Ovary (tissue), 9 donors: ENCODE data around the gene TEX38. TPM values are rescaled to one million over a fixed set of nuclear protein-coding genes. Genes with fewer than 3 reads are reported as not detected.

Experiments used
- DNase-seq, 5 donors: peaks; one replicate each; pipeline ENCODE4 v3.0.0-alpha.2; 2019 to 2020
- H3K27ac ChIP-seq, 2 donors: fragments of 200-600 bp; one replicate each; pipeline versions ENCODE4 v1.5.1 to v1.8.0; 2019 to 2022
- H3K27me3 ChIP-seq: fragments of 200-600 bp; one replicate; pipeline ENCODE4 v1.8.0; 2022
- H3K36me3 ChIP-seq: fragments of 200-600 bp; sonication (generic); one replicate; pipeline ENCODE4 v1.5.1; 2019
- H3K4me1 ChIP-seq: one replicate; pipeline ENCODE4 v1.8.1; 2013; ENCODE audit warnings: mild to moderate bottlenecking, moderate library complexity; ENCODE audit not compliant: insufficient read depth
- H3K4me3 ChIP-seq: fragments of 200-600 bp; sonication (generic); one replicate; pipeline ENCODE4 v1.5.1; 2017
- H3K9me3 ChIP-seq, 2 donors: fragments of 200-600 bp in 1 of 2; sonication (generic) in 1 of 2; one replicate each; pipeline versions ENCODE4 v1.5.1 to v1.8.1; 2013 to 2019; ENCODE audit warnings: mild to moderate bottlenecking in 1 of 2, moderate library complexity in 1 of 2
- CTCF ChIP-seq, 3 donors: fragments of 450-650 bp in 2 of 3; fragments of 200-600 bp in 1 of 3; IDR thresholded peaks; one replicate each; pipeline versions ENCODE4 v1.5.1 to v1.8.0; 2016 to 2022; ENCODE audit warnings: antibody characterized with exemption in 3 of 3, mild to moderate bottlenecking in 1 of 3
- EP300 ChIP-seq: sonication (generic); formaldehyde crosslinking; IDR thresholded peaks from one replicate; pipeline ENCODE4 v1.6.1; 2017; ENCODE audit warnings: antibody characterized with exemption
- POLR2A ChIP-seq: fragments of 450-650 bp; IDR thresholded peaks from one replicate; pipeline ENCODE4 v1.6.1; 2017; ENCODE audit warnings: antibody characterized with exemption, mild to moderate bottlenecking, moderate library complexity
- WGBS, 3 donors: extraction: QIAGEN DNeasy Blood & Tissue Kit in 1 of 3; methylation state at CpG; one replicate each; pipeline versions ENCODE4 v1.1.5 to v1.1.7; 2013 to 2017; 5-methylcytosine and 5-hydroxymethylcytosine counted together
- intact Hi-C, 4 donors: fragments of 100-400 bp; cut with DNase I; formaldehyde crosslinking; loops; one replicate each; pipeline versions ENCODE4 v1.11.0 to v1.15.1; 2022 to 2023
- polyA plus RNA-seq, 2 donors: library from polyadenylated mRNA; stranded (reverse); fragments of 200-250 nt in 1 of 2; fragments of 350-450 nt in 1 of 2; fragmentation: Illumina TruSeq in 1 of 2; extraction: RNeasy Lipid Tissue Mini Kit (QIAGEN cat#74804) in 1 of 2; gene quantifications; one replicate each; pipeline ENCODE4 v1.2.3, GENCODE V29; 2013 to 2014
- total RNA-seq, 7 donors: library from RNA; depleted of rRNA in 2 of 7; stranded (reverse); fragments of >200 nt in 2 of 7; fragmentation: NEBNext Ultra II Directional in 3 of 7; extraction: Animal tissue kit (Norgen Biotek cat#: 25700) in 3 of 7; gene quantifications; one replicate each; pipeline versions ENCODE4 v1.1.0 to v1.2.4, GENCODE V29; 2016 to 2023
- donor health status: DM: no; HTN: no; CAD: no; lungs with moderate emphysema.
- donor health status: DM: no; HTN: no; CAD: no.
- donor health status: Bipolar disorder and iron deficiency.
- donor health status: DM: yes; HTN: yes; CAD: no.
- donor health status: DM: no; HTN: no; CAD: no.
- donor health status: DM: yes; HTN: yes; CAD: no.

Gene TEX38
- total and polyA plus RNA-seq, 9 donors: 0.08 to 0.45 TPM; not detected in 7

- intact Hi-C loops: no loop called here
- Histone ChIP-seq H3K9me3 (no peaks in the 10 kb centered on the region), H3K27ac (no peak overlapping the region), H3K36me3 (no peaks in the 10 kb centered on the region), H3K4me3 (no peak overlapping the region), H3K27me3 (no peaks in the 10 kb centered on the region), H3K4me1 (no peaks in the 10 kb centered on the region)
- WGBS, 3 donors: 56 to 69% (median 60%) methylated on average over 3 of the region's 3 CpGs
- no peak for TF ChIP-seq EP300
- no peak for DNase-seq
Observed at GRCh38 chr1:46699666-46700065, 28.0 kb downstream of the TEX38 start.

GRCh38 chr1:46703927-46704641 lies 32.4 kb downstream of the TEX38 start:
- TF ChIP-seq EP300: no peak
- TF ChIP-seq POLR2A: no peak
- no peak for TF ChIP-seq CTCF (IDR thresholded peaks at IDR 0.05)
- intact Hi-C loops: no loop called here
- WGBS, 3 donors: 84 to 88% (median 88%) methylated on average over 3 of the region's 3 CpGs
- H3K36me3 ChIP-seq: no peaks in the 10 kb centered on the region
- H3K4me1 ChIP-seq: no peaks in the 10 kb centered on the region
- no peak for DNase-seq
- H3K27ac ChIP-seq: no peak overlapping the region
- H3K27me3 ChIP-seq: no peaks in the 10 kb centered on the region
- no peak overlapping the region for H3K4me3 ChIP-seq
- no peaks in the 10 kb centered on the region for H3K9me3 ChIP-seq

GRCh38 chr1:46705408-46705807 lies 33.8 kb downstream of the TEX38 start:
- TF ChIP-seq POLR2A (no peak), CTCF (IDR thresholded peaks at IDR 0.05) (no peak), EP300 (no peak)
- H3K9me3 ChIP-seq: no peaks in the 10 kb centered on the region
- 83 to 85% (median 83%) methylated on average over 9 of the region's 9 CpGs for WGBS, 3 donors
- H3K36me3 ChIP-seq: no peaks in the 10 kb centered on the region
- intact Hi-C loops: no loop called here
- DNase-seq: no peak
- H3K27me3 ChIP-seq: no peaks in the 10 kb centered on the region
- no peak overlapping the region for H3K27ac ChIP-seq
- H3K4me3 ChIP-seq: no peak overlapping the region
- no peaks in the 10 kb centered on the region for H3K4me1 ChIP-seq

- H3K4me1 ChIP-seq: no peaks in the 10 kb centered on the region
- TF ChIP-seq CTCF (IDR thresholded peaks at IDR 0.05): no peak
- no peak for TF ChIP-seq EP300
- no peak for TF ChIP-seq POLR2A
- H3K4me3 ChIP-seq: no peak overlapping the region
- intact Hi-C loops: no loop called here
- no peaks in the 10 kb centered on the region for H3K9me3 ChIP-seq
- no peak for DNase-seq
- H3K27ac ChIP-seq: no peak overlapping the region
- 91 to 95% (median 94%) methylated on average over 1 of the region's 1 CpG for WGBS, 3 donors
- no peaks in the 10 kb centered on the region for H3K36me3 ChIP-seq
- no peaks in the 10 kb centered on the region for H3K27me3 ChIP-seq
Observed at GRCh38 chr1:46708121-46708520, 36.5 kb downstream of the TEX38 start.

- no peak overlapping the region for H3K27ac ChIP-seq
- no peaks in the 10 kb centered on the region for H3K27me3 ChIP-seq
- intact Hi-C loops: no loop called here
- no peak overlapping the region for H3K4me3 ChIP-seq
- no peak for DNase-seq
- 67 to 74% (median 73%) methylated on average over 3 of the region's 3 CpGs for WGBS, 3 donors
- no peaks in the 10 kb centered on the region for H3K36me3 ChIP-seq
- TF ChIP-seq EP300: no peak
- no peaks in the 10 kb centered on the region for H3K9me3 ChIP-seq
- H3K4me1 ChIP-seq: peaks cover 6% of the 10 kb centered on the region
Observed at GRCh38 chr1:46714976-46715375, 43.3 kb downstream of the TEX38 start.
